Panc1 (cell line): ENCODE measurements around the gene SLC39A10.

Source experiments
- POLR2AphosphoS5 ChIP-seq: IDR thresholded peaks from 2 replicates; pipeline ENCODE4 v1.6.1; 2012; ENCODE audit warnings: mild to moderate bottlenecking, low read depth, low read length, moderate library complexity
- SIN3A ChIP-seq: IDR thresholded peaks from 2 replicates; pipeline ENCODE4 v1.6.1; 2012; ENCODE audit warnings: low read depth, mild to moderate bottlenecking, low read length, moderate library complexity, borderline replicate concordance; ENCODE audit not compliant: insufficient read depth
- TCF7L2 ChIP-seq: IDR thresholded peaks from 2 replicates; pipeline ENCODE4 v1.6.1; 2011; ENCODE audit warnings: mild to moderate bottlenecking, low read depth, low read length, inconsistent platforms
- TF ChIP-seq, protein P1 (sequence below): fragments of 450-650 bp; IDR thresholded peaks from 2 replicates; pipeline ENCODE4 v1.5.1; 2017; ENCODE audit warnings: mild to moderate bottlenecking
- TF ChIP-seq, protein P2 (sequence below), 2 experiments: IDR thresholded peaks; 2 replicates each; pipeline ENCODE4 v1.6.1; 2011 to 2012; ENCODE audit warnings: low read depth in 2 of 2, control low read depth in 1 of 2, low read length in 1 of 2, mild to moderate bottlenecking in 1 of 2, moderate library complexity in 1 of 2; ENCODE audit not compliant: insufficient read depth in 1 of 2

DNA sequence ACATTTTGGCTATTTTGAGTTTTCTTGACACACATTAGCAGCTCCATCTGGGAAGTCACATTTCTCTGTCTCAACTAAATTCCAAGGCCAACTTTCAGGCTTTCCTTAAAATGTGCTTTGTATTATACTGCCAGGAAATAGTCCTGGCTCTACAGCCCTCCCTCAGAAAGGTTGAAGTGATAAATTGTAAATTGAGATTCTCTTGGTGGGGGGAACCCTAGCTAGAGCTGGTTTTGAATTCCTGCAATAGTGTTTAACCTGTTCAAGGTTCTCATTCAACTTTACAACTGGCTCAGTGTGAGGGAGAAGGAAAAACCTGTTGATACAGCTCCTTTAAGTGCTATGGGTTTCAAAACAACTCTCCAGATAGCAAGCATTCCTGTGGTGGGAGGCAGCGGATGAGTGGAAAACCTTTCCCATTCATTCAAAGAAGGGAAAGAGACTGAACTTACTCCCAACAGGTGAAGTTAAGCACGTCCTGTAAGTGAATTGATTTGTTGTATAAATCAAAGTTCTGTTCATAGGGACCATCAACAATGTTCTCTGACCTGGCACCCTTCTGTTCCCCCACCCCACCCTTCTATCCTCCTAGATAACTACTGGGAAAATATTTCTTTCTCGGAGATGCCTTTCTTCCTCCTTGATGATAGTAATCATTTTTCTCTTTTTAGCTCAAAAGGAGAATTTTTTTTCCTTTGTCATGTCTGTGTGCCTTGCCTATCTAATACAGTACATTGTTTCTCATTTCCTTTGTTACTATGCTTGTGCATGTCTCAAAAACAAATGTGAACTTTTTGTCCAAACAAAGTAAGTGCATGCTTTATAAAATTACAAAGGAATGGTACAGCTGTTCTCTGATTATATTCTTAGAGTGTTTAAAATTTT, 44.2 kb upstream of the SLC39A10 start:
- TF ChIP-seq POLR2AphosphoS5 (no peak), TCF7L2 (no peak), SIN3A (no peak)
- TF ChIP-seq, protein P1, sequence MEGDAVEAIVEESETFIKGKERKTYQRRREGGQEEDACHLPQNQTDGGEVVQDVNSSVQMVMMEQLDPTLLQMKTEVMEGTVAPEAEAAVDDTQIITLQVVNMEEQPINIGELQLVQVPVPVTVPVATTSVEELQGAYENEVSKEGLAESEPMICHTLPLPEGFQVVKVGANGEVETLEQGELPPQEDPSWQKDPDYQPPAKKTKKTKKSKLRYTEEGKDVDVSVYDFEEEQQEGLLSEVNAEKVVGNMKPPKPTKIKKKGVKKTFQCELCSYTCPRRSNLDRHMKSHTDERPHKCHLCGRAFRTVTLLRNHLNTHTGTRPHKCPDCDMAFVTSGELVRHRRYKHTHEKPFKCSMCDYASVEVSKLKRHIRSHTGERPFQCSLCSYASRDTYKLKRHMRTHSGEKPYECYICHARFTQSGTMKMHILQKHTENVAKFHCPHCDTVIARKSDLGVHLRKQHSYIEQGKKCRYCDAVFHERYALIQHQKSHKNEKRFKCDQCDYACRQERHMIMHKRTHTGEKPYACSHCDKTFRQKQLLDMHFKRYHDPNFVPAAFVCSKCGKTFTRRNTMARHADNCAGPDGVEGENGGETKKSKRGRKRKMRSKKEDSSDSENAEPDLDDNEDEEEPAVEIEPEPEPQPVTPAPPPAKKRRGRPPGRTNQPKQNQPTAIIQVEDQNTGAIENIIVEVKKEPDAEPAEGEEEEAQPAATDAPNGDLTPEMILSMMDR = no peak
- TF ChIP-seq, protein P2, sequence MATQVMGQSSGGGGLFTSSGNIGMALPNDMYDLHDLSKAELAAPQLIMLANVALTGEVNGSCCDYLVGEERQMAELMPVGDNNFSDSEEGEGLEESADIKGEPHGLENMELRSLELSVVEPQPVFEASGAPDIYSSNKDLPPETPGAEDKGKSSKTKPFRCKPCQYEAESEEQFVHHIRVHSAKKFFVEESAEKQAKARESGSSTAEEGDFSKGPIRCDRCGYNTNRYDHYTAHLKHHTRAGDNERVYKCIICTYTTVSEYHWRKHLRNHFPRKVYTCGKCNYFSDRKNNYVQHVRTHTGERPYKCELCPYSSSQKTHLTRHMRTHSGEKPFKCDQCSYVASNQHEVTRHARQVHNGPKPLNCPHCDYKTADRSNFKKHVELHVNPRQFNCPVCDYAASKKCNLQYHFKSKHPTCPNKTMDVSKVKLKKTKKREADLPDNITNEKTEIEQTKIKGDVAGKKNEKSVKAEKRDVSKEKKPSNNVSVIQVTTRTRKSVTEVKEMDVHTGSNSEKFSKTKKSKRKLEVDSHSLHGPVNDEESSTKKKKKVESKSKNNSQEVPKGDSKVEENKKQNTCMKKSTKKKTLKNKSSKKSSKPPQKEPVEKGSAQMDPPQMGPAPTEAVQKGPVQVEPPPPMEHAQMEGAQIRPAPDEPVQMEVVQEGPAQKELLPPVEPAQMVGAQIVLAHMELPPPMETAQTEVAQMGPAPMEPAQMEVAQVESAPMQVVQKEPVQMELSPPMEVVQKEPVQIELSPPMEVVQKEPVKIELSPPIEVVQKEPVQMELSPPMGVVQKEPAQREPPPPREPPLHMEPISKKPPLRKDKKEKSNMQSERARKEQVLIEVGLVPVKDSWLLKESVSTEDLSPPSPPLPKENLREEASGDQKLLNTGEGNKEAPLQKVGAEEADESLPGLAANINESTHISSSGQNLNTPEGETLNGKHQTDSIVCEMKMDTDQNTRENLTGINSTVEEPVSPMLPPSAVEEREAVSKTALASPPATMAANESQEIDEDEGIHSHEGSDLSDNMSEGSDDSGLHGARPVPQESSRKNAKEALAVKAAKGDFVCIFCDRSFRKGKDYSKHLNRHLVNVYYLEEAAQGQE (IDR thresholded peaks at IDR 0.05; ENCODE audit: insufficient read depth in 1 of 2, low read depth in 2 of 2, low read length in 1 of 2) = no peak
